ENCODE results near the gene LAG3. TPM values are rescaled to one million over a fixed set of nuclear protein-coding genes. Genes with fewer than 3 reads are reported as not detected.

Gene LAG3
- total and polyA plus RNA-seq, 2 donors (not counting 1 experiment from before 2014, with no cell fraction given), result 0.17 TPM

DNA sequence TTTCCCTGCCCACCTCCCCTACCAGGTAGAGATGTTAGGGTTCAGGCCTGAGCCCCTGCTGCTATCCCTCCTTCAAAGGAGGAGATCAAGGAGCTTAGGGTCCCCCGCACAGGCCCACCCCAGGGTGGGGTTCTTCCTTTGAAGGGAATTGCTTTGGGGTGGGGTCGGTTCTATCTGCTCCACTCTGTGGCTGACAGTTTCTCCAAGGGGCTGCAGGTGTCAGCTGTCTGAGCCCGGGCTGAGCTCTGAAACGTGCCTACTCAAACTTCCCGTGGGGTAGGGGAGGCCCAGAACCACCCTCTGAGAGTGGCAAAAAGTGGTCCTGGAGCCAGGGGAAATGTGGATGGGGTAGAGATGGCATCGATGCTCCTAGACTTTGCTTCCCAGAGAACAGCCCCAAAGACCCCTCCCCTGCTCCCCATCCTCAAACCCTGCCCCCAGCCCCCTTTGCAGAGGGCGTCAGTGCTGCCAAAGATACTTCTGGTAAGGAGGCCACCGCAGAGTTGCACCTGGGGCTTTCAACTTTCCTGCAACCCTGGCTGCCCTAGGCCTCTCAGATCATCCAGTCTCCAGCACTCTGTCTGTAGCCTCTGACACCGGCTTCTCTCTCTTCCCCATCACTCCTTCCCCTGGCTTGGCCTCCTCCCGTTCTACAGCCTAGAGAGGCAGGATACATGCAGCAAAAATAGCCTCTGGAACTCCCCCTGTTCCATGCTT is 10.7 kb downstream of the LAG3 start:
- Histone ChIP-seq H3K27ac (ENCODE audit: insufficient read depth, low read length) (no peak overlapping the region), H3K9ac (ENCODE audit: insufficient read depth, low read length) (no peak overlapping the region), H3K79me2 (ENCODE audit: control insufficient read depth, insufficient read depth, low read length) (no peaks in the 10 kb centered on the region), H4K20me1 (ENCODE audit: control insufficient read depth, extremely low read depth, insufficient read depth, low read length) (no peaks in the 10 kb centered on the region), H3K4me2 (ENCODE audit: extremely low read depth, insufficient read depth, low read length) (no peak overlapping the region), H3K27me3 (ENCODE audit: control insufficient read depth, insufficient read depth, low read length) (no peaks in the 10 kb centered on the region), H2AFZ (ENCODE audit: low read length) (no peak overlapping the region), H3K9me3 (ENCODE audit: control insufficient read depth, insufficient read depth, low read depth, low read length) (no peaks in the 10 kb centered on the region), H3K36me3 (ENCODE audit: control insufficient read depth, insufficient read depth, low read length) (no peaks in the 10 kb centered on the region), H3K4me3 (replicated peaks in 1 of 4; ENCODE audit: control extremely low read depth in 1 of 4, insufficient read depth in 1 of 4, low read depth in 3 of 4, low read length in 4 of 4) (no peak overlapping the region), H3K4me1 (ENCODE audit: control insufficient read depth, extremely low read depth, insufficient read depth, low read length) (peaks cover 3% of the 10 kb centered on the region)
- TF ChIP-seq, protein P1, sequence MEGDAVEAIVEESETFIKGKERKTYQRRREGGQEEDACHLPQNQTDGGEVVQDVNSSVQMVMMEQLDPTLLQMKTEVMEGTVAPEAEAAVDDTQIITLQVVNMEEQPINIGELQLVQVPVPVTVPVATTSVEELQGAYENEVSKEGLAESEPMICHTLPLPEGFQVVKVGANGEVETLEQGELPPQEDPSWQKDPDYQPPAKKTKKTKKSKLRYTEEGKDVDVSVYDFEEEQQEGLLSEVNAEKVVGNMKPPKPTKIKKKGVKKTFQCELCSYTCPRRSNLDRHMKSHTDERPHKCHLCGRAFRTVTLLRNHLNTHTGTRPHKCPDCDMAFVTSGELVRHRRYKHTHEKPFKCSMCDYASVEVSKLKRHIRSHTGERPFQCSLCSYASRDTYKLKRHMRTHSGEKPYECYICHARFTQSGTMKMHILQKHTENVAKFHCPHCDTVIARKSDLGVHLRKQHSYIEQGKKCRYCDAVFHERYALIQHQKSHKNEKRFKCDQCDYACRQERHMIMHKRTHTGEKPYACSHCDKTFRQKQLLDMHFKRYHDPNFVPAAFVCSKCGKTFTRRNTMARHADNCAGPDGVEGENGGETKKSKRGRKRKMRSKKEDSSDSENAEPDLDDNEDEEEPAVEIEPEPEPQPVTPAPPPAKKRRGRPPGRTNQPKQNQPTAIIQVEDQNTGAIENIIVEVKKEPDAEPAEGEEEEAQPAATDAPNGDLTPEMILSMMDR (conservative IDR thresholded peaks at IDR 0.05 in 1 of 2, IDR thresholded peaks at IDR 0.05 in 1 of 2; ENCODE audit: low read depth in 1 of 2, low read length in 2 of 2), result no peak
- no peak for TF ChIP-seq EZH2 (IDR thresholded peaks at IDR 0.05; ENCODE audit: low read length, missing control alignments)
- no peak for DNase-seq (ENCODE audit: low read depth in 2 of 2)

DNA sequence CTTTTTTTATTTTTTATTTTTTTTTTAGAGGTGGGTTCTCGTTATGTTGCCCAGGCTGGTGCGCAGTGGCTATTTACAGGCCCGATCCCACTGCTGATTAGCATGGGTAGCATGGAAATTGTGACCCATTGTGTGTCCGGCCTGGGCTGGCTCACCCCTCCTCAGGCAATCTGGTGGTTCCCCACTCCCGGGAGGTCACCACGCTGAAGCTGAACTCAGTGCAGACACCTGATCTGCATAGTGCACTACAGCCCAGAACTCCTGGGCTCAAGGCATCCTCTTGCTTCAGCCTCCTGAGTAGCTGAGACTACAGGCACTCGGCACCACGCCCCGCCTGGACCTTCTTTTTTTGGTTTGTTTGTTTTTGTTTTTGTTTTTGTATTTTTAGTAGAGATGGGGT is 11.5 kb downstream of the LAG3 start:
- Histone ChIP-seq H3K27ac (ENCODE audit: insufficient read depth, low read length) (no peak overlapping the region), H2AFZ (ENCODE audit: low read length) (no peak overlapping the region), H3K4me1 (ENCODE audit: control insufficient read depth, extremely low read depth, insufficient read depth, low read length) (peaks cover 3% of the 10 kb centered on the region), H3K36me3 (ENCODE audit: control insufficient read depth, insufficient read depth, low read length) (no peaks in the 10 kb centered on the region), H3K4me3 (replicated peaks in 1 of 4; ENCODE audit: control extremely low read depth in 1 of 4, insufficient read depth in 1 of 4, low read depth in 3 of 4, low read length in 4 of 4) (no peak overlapping the region), H4K20me1 (ENCODE audit: control insufficient read depth, extremely low read depth, insufficient read depth, low read length) (no peaks in the 10 kb centered on the region), H3K4me2 (ENCODE audit: extremely low read depth, insufficient read depth, low read length) (no peak overlapping the region), H3K9me3 (ENCODE audit: control insufficient read depth, insufficient read depth, low read depth, low read length) (no peaks in the 10 kb centered on the region), H3K79me2 (ENCODE audit: control insufficient read depth, insufficient read depth, low read length) (no peaks in the 10 kb centered on the region), H3K9ac (ENCODE audit: insufficient read depth, low read length) (no peak overlapping the region), H3K27me3 (ENCODE audit: control insufficient read depth, insufficient read depth, low read length) (no peaks in the 10 kb centered on the region)
- no peak for TF ChIP-seq EZH2 (IDR thresholded peaks at IDR 0.05; ENCODE audit: low read length, missing control alignments)
- TF ChIP-seq, protein P1 (conservative IDR thresholded peaks at IDR 0.05 in 1 of 2, IDR thresholded peaks at IDR 0.05 in 1 of 2; ENCODE audit: low read depth in 1 of 2, low read length in 2 of 2), result no peak
- DNase-seq (ENCODE audit: low read depth in 2 of 2), result no peak

DNA sequence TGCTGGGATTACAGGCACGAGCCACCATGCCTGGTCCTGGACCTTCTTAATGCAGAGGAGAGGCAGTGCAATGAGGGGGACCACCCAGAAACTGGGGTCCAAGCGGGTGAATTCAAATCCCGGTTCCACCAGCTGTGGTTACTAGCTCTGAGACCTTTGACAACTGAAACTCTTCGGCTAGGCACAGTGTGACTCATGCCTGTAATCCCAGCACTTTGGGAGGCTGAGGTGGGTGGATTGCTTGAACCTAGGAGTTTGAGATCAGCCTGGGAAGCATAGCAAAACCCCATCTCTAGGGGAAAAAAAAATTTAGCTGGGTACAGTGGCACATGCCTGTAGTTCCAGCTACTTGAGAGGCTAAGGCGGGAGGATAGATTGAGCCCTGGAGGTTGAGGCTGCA is 12.0 kb downstream of the LAG3 start:
- no peak overlapping the region for H3K4me3 ChIP-seq (replicated peaks in 1 of 4; ENCODE audit: control extremely low read depth in 1 of 4, insufficient read depth in 1 of 4, low read depth in 3 of 4, low read length in 4 of 4)
- H3K27ac ChIP-seq (ENCODE audit: insufficient read depth, low read length), result no peak overlapping the region
- H2AFZ ChIP-seq (ENCODE audit: low read length), result no peak overlapping the region
- H3K79me2 ChIP-seq (ENCODE audit: control insufficient read depth, insufficient read depth, low read length), result no peaks in the 10 kb centered on the region
- H3K4me2 ChIP-seq (ENCODE audit: extremely low read depth, insufficient read depth, low read length), result no peak overlapping the region
- TF ChIP-seq, protein P1 (conservative IDR thresholded peaks at IDR 0.05 in 1 of 2, IDR thresholded peaks at IDR 0.05 in 1 of 2; ENCODE audit: low read depth in 1 of 2, low read length in 2 of 2), result no peak
- no peak for TF ChIP-seq EZH2 (IDR thresholded peaks at IDR 0.05; ENCODE audit: low read length, missing control alignments)
- no peaks in the 10 kb centered on the region for H3K4me1 ChIP-seq (ENCODE audit: control insufficient read depth, extremely low read depth, insufficient read depth, low read length)
- H3K9ac ChIP-seq (ENCODE audit: insufficient read depth, low read length), result no peak overlapping the region
- H3K27me3 ChIP-seq (ENCODE audit: control insufficient read depth, insufficient read depth, low read length), result no peaks in the 10 kb centered on the region
- H3K9me3 ChIP-seq (ENCODE audit: control insufficient read depth, insufficient read depth, low read depth, low read length), result no peaks in the 10 kb centered on the region
- no peaks in the 10 kb centered on the region for H4K20me1 ChIP-seq (ENCODE audit: control insufficient read depth, extremely low read depth, insufficient read depth, low read length)
- DNase-seq (ENCODE audit: low read depth in 2 of 2), result no peak
- no peaks in the 10 kb centered on the region for H3K36me3 ChIP-seq (ENCODE audit: control insufficient read depth, insufficient read depth, low read length)
